GM19467 (cell line): ENCODE results near the gene ANKS3.
"Not testable (repeated sequence)": the region's sequence is repeated elsewhere in the genome, so short reads cannot be mapped to it uniquely, and the experiment has no call there.

Experiments used
- ATAC-seq: cut with Tn5 transposase; IDR thresholded peaks from one replicate; pipeline ENCODE4 v1.9.1; 2021; ENCODE audit warnings: mild to moderate bottlenecking, moderate library complexity; ENCODE audit not compliant: unreplicated experiment

ANKS3 gene

DNA sequence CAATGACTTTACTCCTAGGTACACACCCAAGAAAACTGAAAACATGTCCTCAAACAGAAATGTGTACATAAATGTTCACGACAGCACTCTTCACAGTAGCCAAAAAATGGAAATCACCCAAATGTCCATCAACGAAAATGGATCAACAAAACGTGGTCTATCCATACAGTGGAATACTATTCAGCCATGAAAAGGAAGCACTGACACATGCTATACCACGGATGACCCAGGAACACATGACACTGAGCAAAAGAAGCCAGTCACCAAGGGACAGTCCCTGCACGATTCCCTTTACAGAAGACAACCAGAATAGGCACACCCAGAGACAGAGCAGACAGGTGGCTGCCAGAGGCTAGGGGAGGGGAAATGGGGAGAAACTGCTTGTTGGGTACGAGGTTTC, 21.6 kb upstream of the ANKS3 start:
- ATAC-seq = no peak

DNA sequence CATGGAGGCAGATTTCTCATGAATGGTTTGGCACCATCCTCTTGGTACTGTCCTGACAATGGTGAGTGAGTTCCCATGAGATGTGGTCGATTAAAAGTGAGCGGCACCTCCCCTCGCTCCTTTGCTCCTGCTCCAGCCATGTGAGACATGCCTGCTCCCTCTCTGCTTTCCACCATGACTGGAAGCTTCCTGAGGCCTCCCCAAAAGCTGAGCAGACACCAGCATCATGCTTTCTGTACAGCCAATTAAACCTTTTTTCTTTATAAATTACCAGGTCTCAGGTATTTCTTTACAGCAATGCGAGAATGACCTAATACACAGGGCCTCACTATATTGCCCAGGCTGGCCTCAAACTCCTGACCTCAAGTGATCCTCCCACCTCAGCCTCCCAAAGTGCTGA, 20.8 kb upstream of the ANKS3 start:
- ATAC-seq = no peak

DNA sequence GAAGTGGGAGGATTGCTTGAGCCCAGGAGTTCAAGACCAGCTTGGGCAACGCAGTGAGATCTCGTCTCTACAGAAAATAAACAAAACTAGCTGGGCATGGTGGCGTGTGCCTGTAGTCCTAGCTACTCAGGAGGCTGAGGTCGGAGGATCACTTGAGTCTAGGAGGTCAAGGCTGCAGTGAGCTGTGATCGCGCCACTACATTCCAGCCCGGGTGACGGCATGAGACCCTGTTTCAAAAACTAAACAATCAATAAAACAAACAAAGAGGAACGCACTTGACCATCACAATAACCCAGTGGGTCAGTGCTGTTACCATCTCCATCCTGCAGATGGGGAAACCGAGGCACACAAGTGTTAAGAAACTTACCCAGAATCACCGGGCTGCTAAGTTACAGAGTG, 19.2 kb upstream of the ANKS3 start:
- no peak for ATAC-seq

DNA sequence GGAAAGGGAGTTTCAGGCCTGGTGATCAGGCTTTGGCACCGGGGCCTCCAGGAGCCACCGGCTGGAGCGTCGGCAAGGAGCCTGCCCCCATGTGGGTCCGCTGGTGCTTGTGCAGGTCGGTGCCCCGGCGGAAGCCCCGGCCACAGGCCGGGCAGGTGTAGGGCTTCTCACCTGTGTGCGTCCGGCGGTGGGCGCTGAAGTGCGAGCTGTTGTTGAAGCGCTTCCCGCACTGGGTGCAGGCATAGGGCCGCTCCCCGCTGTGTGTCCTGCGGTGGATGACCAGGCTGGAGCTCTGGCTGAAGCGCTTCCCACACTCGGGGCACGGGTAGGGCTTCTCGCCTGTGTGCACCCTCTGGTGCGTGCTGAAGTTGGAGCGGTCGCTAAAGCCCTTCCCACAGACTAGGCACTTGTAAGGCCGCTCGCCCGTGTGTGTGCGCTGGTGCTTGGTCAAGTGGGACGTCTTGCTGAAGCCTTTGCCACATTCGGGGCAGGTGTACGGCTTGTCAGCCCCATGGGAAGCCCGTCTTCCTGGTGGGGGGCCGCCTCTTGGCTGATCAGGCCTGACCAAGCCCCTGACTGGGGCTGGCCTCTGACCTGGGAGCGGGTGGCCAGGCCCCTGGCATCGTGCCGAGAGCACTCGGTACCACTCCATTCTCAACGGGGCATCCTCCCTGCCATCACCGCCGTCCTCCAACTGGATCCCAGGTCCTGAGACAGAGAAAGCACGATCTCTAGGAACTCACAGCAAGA, 18.5 kb upstream of the ANKS3 start:
- ATAC-seq = no peak

DNA sequence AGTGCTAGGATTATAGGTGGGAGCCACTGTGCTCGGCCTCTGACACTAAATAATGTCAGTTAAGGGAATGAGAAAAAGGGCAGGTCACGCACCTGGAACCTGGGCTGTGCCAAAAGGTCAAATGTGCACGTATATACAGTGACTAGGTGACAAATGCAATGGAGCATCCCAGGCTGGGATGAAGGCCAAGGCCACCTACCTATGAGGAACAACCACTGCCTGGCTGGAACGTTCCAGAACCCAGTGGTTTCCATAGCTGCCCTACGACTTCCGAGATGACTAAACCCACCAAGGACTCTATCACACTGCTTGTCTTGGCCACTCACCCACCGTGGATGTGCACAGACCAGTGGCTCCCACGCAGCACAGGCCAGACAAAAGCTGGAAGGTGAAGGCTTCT, 16.8 kb upstream of the ANKS3 start:
- ATAC-seq = no peak

DNA sequence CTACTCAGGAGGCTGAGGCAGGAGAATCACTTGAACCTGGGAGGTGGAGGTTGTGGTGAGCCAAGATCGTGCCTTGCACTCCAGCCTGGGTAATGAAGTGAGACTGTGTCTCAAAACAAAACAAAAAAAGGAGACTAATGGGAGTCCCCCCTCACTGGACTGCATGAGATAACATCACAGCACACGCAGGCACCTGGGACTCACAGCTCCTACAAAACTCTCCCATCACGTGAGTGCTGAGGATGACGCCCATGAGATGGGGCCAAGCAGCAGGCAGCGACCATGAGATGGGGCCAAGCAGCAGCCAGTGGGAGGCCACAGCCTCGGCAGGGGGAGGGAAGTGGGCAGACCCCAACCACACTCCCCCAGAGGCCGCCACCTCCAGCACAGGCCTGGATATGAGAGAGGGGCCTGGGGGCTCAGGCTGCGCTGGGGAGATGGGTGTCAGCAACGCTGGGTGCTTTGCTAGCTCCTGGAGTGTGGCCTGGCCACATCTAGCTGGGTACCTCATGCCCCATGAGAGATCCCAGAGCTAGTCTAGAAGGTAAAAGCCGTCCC, 15.7 kb upstream of the ANKS3 start:
- no peak for ATAC-seq

DNA sequence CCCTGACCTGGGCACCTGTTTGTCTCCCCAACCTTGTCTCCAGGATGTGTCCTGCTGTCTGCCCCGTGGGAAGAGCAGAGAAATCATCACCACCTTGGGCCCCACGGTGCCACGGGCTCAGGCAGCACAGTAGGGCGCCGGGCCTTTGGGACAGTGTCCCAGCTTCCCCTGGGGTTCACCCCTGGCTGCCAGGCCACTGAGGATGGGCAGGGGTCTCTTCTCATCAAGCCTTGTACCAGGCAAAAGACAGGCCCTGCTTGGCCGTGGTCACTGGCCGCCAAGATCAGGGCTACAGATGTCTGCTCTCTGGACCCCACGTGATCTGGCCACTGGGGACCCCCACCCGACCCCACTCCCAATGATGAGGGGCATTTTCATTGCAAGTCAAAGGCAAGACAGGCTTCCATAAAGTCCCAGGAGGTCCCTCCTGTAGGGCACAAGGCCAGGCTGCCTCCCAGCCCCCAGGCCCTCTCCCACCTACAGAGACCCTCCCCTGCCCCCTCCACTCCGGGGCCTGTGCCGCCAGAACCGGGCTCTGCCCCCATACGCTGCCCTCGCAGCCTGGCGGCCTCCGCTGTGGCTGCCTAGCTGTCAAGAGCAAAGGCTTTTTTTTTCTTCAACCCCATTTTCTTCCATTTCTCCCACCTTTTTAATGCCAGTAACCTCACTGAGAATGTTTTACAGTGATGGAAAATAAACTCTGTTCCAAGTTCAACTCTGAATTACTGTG, 14.8 kb upstream of the ANKS3 start:
- no peak for ATAC-seq

DNA sequence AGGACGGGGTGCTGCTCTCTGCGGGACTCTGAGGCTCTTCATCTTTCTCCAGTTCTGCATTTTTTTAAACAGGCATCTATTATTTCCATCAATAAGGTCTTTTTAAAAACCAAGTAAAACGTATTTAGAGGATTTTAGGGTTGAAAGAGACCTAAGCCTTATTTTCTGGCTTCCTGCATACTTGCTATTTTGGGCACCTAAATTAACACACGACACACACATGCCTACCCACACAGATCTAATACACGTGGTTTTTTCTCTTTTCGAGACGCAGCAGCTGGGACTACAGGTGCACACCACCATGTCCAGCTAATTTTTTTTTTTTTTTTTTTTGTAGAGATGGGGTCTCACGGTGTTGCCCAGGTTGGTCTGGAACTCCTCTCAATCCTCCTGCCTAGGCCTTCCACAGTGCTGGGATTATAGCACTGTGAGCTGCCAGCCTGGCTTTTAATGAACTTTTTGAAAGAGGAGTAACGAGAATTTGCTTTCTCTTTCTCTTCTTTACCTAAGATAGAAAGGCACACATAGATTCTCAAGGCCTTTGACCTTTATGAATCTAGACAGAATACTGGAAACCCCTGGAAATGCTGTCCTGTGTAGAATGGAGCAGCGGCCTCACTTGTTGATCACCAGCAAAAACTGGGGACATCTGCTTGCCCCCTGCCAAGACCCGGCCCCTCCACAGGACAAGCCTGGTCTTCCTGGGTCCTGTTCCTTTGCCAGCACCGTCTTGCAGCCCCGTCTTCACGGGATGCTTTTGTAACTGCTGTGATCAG, 14.0 kb upstream of the ANKS3 start:
- no peak for ATAC-seq

DNA sequence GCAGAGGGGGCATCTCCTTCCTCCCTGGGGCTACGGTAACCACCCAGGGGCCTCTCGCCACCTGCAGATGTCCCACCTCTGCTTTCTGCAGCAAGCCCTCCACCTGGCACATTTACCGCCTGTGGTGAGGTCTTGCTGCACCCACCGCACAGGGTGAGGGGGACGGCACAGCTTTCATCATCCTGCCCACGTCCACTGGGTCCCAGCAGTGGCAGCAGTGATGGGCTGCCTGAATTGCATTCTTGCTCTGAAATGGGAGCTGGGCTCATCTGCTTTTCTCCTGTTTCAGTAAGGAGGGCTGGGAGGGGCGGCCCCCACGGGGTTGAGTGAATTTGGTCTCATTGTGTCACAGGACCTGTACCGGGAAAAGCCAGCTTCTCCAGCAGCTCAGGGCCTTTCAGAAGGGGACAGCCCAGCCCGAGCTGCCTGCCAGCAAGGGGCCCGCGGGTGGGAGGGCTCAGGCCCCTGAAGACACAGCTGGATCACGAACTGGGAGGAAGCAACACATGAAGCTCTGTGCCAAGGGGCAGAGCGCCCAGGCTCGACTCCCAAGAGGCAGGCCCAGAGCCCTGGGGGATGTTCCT, 13.0 kb upstream of the ANKS3 start:
- no peak for ATAC-seq

DNA sequence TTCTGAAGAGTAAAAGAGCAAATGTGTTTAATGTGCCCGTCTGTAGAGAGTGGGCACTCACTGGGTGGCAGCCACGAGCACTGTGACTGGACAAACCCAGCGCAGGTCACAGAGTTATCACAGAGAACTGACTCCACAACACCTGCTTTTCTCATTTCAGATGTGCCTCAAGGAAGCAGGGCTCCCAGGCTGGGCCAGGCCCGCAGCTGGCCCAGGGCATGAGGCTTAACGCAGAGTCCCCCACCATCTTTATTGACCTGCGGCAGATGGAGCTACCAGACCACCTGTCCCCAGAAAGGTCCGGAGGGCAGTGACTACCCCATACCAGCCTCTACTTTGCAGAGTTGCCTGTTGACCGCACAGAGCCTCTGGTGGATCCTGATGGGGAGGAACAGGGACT, 12.1 kb upstream of the ANKS3 start:
- ATAC-seq = no peak

DNA sequence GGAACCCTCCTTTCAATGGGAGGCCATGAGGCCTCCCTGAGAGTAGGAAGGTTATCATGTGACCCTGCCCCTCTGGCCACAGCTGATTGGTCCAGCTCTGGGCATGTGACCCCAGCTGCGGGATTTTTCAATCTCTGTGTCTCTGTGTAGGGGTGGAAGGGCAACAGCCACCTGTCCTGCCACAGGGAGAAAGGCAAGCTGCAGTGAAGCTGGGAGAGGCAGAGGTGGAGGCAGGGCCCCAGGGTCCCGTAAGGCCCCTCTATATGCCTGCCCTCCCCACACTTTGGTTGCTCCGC, 11.2 kb upstream of the ANKS3 start:
- no peak for ATAC-seq

DNA sequence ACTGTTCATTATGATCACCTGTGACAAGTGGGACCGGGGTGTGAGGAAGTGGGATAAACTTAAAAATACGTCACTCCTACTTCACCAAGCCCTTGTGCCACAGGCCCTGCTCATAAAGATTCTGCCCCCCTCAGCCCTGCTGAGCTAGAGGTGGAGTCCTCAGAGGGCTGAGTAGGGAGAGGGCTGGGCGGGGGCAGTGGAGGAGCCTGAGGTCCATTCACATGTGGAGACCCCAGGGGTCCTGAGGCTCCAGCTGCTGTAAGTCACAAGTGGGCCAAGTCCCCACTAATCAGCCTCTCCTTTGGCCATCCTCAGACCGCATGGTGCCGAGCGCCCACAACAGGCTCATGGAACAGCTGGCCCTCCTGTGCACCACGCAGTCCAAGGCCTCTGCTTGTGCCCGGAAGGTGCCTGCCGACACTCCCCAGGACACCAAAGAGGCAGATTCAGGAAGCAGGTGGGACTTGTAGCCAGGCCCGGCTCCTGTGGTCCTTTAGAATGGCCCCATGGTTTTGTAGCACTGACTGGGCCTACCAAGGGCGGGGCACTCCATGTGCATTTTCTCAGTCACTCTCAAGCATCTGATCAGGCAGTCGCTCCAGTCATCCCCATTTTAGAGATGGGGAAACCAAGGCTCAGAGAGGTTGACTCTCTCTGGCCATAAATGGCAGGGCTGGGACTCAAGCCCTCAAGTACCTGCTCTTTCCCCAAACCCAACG, 10.6 kb upstream of the ANKS3 start:
- ATAC-seq = no peak

DNA sequence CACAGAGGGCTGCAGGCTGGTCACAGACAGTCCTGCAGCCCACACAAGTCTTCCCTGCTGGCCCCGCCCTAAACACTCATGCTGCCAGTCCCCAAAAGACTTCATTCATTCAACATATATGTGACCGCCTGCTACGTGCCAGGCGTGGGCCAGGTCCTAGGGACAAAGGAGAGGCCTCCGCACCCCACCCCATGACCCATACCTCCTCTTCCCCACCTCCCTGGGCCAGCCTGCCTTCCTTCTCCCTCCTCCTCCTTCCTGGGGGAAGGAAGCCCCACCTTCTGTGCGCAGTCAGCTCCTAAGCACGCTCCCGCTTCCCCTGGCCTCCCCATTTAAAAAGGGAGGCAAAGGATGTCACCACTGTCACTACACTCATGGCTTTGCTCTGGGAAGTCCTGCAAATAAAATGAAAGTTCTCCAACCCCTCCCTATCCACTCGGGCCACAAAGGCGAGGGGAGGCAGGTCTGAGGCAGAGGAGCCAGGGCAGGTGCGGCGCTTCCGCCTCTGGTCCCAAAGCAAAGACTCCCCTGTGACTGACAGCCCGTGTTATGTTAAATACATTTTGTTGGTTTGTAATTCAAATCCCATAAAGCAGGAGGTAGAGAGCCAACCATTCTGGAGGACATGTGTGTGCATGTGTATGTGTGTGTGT, 9.3 kb upstream of the ANKS3 start:
- no peak for ATAC-seq

DNA sequence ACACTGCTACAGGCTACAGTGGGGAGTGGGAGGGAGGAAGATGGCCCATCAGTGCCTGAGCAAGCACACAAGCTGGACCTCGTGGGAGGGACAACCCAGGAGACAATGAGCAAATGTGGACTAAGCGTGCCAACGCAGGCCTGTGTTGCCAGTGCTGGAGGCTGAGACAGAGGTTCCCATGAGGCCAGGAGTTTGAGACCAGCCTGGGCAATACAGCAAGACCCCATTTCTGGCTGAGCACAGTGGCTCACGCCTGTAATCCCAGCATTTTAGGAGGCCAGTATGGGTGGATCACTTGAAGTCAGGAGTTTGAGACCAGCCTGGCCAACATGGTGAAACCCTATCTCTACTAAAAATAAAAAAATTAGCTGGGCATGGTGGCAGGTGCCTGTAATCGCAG, 4.3 kb upstream of the ANKS3 start:
- ATAC-seq = not testable (repeated sequence)

DNA sequence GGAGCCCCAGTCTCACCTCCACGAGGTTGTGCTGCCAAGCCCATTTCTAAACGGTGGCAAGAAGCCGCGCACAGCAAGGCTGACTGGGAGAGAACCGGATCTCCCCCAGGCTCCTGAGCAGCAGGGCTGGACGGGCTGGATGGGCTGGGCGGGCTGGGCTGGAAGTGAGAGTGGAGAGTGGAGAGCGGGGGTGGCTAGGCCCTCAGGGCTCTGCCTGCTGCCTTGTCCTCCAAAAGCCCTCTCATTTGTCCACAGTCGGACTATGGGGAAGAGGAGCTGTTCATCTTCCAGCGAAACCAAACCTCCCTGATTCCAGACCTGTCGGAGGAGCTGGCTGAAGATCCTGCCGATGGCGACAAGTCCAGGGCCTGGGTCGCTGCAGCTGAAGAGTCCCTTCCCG, 3.5 kb upstream of the ANKS3 start:
- ATAC-seq = no peak

DNA sequence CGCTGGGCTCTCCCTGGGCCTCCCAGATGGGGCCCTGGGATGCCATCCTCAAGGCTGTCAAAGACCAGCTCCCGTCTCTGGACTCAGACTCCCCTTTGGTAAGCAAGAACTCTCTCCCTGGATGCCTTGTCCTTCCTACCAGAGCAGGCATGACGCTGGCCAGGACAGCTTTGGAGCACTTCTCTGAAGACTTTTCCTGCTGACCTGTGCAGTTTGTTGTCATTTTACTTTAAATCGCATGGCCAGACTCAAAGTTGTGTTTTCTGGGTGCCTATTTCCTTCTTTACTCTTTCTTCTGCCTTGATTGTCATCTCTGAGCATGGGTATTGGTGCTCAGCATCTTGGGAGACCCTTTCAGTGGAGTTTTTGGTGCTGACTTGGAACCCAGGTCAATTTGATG, 2.5 kb upstream of the ANKS3 start:
- no peak for ATAC-seq

DNA sequence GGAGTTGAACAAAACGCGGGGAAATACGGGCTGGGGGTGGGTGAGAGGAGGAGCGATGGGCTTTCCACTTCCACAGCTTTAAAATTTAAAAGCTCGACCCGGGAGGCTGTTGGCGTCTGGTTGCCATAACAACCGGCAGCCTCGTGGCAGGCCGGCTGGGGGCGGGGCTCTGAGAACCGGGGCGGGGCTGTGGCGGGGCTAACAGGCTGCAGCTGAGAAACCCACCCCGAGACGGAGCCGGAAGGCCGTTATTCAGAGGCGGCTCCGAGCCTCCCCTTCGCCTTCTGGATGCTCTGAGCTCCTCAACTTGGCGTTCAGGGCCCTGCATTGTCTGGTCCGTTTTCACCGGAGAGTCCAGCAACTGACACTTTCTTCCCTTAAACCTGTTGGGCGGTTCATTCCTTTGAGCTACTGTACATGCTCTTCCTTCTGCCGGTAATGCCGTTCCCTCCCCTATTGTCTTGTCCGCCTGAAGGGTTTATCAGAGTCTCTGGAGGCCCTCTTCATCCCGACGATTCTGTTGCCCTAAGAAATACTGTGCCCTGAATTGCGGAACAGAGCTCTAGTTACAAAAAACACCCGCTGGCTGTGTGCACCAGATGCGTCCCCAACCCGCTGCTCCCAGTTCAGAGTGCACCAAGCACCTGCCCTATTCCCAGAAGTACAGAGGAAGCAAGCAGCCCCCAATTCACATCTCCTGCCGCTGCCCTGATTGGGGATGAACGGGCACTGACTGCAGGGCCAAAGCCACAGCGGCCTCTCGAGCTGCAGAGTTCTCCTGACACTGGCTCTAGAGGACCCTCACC, 862 bp upstream of the ANKS3 start:
- peak; percentile 44 for ATAC-seq

DNA sequence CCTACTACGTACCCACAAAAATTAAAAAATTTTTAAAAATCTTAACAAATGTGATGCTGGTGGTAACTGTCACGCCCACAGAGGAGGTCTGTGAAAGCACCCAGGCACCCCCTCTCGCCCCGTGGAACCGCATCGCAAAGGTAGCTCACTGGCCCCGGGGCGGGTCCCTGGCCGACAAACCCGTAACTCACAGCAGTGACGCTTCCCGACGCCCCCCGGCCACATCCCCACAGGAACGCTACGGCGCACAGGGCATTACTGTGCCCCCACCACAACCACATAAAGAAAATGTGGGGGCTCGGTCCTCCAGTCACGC, 366 bp downstream of the ANKS3 start:
- ATAC-seq = peak; percentile 1

DNA sequence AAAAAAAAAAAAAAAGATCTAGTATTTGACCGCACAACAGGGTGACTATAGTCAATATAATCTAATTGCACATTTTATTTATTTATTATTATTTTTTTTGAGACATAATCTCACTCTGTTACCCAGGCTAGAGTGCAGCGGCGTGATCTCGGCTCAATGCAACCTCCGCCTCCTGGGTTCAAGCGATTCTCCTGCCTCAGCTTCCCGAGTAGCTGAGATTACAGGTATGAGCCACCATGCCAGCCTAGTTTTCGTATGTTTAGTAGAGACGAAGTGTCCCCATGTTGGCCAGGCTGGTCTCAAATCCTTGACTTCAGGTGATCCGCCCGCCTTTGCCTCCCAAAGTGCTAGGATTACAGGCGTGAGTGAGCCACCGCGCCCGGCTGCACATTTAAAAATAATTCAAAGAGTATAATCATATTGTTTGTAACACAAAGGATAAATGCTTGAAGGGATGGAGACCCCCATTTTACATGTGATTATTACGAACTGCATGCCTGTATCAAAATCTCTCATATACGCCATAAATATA, 794 bp downstream of the ANKS3 start:
- no peak for ATAC-seq
